HG02571 (cell line): ENCODE data around the gene WRAP73.

Experiments
- ATAC-seq: cut with Tn5 transposase; IDR thresholded peaks from one replicate; pipeline ENCODE4 v1.9.1; 2021; ENCODE audit warnings: mild to moderate bottlenecking, moderate library complexity; ENCODE audit not compliant: unreplicated experiment

Gene WRAP73

DNA sequence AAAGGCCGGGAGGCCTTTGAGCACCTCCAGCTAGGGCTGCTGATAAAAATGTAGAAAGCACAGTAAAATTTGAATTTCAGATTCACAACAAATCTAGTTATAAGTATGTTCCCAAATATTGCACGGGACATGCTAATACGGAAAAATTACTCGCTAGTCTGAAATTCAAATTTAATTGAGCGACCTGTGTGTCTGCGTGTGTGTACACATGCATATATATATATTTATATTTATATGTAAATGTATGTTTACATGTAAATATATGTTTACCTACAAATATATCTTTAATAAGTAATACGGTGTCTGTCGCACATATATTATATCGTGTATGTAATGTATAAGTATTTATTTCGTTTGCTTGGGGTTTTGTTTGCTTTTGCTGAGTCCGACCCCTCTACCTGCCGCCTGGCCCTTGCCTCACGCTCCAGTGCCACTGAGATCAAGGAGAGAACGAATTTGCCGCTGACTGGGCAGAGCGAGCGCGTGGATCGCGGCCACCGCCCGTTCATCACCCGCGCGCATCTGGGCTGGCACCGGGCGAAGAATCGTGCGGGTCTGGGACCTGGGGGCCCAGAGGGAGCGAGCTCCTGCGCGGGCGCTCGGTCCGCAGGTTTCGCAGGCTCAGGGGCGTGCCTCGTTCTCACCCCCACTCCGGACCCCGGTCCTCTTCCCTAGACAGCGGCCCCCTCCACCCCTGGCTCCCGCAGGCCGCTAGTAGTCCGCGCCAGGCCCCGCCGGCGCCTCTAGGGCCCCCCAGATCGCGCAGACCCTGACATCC, 534 bp upstream of the WRAP73 start:
- ATAC-seq = no peak

DNA sequence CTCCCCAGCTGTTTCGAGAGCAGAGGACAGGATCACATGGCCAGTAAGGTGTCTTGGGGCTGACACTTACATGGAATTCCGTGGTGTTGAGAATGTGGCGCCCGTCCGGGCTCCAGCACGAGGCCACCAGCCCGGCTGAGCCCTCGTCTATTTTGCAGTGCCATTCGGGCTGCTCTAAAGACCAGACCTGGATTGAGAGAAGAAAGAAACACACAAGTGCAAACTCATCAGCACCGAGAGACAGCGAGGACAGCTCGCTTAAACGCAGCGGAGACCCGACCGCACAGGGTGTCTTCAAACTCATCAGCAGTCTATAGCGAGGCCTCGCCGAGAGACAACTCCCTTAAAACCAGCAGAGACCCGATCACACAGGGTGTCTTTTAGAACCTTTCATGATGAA, 3.3 kb downstream of the WRAP73 start:
- no peak for ATAC-seq

DNA sequence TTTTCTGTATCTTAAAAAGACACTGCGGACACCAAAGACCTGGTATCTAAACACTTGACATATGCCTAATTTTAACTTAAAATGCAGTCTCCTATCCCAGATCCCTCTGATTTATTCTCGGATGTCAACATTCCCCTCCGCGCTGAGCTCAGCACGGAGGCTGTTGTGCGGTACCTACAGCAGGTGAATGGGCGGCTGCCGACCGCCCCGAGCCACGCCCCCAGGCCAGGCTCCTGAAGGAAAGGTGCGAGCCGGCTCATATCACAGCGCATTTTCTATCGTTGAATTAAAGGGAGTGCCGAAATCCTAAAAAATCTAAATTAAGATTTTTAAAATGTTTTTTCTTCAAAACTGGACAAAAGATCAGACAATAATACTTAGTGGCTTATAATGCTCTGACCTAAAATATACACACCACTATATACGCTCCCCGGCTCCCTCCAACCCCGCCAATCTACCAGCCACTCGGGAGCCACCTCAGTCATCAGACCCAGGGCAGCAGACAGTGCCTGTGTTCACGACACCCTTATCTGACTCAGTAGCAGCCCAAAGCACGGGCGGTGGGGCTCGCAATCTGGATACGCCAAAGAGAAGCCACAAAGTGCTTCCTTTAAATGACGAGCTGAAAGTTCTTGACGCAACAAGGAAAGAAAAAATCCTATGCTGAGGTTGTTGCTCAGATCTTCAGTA, 4.1 kb downstream of the WRAP73 start:
- no peak for ATAC-seq

DNA sequence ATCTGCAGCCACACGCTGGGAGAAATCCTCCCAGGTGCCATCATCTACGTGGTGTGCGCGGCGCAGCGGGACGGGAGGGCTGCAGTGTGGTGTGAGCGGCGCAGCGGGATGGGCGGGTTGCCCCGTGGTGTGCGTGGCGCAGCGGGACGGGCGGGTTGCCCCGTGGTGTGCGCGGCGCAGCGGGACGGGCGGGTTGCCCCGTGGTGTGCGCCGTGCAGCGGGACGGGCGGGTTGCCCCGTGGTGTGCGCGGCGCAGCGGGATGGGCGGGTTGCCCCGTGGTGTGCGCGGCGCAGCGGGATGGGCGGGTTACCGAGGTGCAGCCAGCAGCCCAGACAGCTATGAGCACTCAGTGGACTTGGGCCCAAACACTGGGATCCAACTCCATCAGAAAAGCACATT, 4.7 kb downstream of the WRAP73 start:
- ATAC-seq = no peak

DNA sequence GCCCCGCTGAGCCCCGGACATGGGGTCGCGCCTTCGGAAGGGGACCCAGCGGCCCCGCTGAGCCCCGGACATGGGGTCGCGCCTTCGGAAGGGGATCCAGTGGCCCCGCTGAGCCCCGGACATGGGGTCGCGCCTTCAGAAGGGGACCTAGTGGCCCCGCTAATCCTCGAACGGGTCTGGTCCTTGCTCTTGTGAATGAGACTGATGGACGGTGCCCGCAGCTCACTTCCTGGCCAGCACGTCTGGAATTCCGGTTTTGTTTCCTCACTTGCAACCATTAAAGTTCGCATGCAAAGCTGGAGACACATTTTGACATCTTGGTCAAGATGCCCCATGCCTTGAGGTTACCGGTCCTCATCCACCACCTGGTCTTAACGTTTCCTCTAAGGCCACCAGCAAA, 5.6 kb downstream of the WRAP73 start:
- ATAC-seq = no peak

DNA sequence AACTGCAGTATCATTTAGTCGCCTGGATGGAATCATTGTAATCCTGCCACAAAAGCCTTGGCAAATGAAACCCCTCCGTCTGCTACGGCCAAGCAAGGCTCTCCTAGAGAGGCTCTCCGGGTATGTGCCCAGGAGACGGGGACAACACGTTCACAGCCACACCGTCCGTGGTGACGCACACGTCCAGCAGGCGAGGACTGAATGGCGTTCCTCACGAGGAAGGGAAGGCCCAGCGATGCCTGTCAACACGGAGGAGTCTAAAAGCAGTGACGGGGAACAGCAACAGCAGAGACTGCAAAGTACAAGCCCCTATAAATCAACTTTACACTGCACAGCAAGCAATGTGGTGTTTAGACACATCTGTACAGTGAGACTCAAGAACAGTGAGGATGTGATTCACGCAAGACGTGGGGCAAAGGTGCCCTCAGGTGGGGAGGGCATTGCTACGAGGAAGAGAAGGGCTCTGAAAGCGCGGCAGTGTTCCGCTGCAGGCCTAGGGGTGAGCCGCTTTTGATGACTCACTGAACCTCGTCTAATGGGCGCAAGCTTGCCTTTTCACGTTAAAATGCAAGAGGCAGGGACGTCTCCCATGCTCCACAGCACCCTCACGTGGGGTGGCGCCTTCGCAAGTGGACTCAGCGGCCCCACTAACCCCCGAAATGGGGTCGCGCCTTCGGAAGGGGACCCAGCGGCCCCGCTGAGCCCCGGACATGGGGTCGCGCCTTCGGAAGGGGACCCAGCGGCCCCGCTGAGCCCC, 6.8 kb downstream of the WRAP73 start:
- no peak for ATAC-seq

DNA sequence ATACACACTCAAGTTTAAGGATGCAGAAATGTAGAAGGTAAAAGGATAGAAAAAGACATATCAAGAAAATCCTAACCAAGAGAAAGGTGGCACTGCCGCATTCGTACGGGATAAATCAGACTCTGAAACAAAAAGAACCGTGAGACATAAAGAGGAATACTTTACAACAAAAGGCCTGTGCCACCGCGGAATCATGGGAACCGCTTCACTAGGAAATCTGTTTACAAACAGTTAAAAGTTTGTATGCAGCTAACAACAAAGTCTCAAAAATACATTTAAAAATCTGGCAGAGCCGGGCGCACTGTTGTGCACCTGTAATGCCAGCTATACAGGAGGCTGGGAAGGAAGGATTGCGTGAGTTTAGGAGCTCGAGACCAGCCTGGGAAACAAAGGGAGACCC, 8.1 kb downstream of the WRAP73 start:
- no peak for ATAC-seq

DNA sequence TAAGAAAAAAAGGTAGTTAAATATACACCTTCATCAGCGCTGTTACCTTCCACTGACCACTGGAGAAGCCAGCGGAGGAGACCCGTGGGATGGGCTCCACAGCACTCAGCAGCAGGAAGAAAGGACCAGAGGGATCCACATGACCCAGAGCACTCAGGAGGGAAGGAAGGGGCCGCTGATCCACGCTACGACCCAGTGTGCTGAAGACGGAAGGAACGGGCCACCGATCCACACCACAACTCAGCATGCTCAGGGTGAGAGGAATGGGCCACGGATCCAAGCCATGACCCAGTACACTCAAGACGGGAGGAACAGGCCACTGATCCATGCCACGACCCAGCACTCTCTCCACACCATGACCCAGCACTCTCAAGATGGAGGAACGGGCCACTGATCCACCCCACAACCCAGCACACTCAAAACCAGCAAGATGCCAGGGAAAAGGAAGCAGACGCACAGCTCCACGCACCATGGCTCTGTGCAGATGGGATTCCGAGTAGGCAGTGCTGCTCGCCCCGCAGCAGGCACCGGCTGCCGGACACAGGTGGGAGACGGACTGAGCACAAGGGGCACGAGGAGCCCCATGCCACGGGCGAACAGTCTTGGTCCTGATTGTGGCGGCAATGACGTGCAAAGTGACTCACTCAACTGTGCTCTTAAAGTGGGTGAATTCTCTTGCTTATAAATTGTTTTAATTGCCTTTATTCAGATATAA, 8.7 kb downstream of the WRAP73 start:
- no peak for ATAC-seq

DNA sequence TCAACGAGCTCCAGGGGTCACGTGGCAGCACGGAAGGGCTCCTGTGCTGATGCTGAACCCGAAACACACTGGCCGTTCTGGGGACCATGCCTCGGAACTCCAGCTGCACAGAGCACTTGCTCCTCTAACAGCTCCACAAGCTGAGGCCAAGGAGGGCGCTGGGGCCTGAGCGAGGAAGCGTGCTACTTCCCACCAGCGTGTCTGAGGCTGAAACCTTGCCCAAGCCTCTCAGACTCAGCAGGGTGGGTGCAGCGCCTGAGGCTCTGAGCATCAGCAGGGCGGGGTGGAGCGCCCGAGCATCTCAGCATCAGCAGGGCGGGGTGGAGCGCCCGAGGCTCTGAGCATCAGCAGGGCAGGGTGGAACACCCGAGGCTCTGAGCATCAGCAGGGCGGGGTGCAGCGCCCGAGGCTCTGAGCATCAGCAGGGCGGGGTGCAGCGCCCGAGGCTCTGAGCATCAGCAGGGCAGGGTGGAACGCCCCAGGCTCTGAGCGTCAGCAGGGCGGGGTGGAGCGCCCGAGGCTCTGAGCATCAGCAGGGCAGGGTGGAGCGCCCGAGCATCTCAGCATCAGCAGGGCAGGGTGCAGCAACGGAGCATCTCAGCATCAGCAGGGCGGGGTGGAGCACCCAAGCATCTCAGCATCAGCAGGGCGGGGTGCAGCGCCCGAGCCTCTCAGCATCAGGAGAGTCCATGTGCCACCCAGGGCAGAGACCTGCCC, 9.6 kb downstream of the WRAP73 start:
- no peak for ATAC-seq

DNA sequence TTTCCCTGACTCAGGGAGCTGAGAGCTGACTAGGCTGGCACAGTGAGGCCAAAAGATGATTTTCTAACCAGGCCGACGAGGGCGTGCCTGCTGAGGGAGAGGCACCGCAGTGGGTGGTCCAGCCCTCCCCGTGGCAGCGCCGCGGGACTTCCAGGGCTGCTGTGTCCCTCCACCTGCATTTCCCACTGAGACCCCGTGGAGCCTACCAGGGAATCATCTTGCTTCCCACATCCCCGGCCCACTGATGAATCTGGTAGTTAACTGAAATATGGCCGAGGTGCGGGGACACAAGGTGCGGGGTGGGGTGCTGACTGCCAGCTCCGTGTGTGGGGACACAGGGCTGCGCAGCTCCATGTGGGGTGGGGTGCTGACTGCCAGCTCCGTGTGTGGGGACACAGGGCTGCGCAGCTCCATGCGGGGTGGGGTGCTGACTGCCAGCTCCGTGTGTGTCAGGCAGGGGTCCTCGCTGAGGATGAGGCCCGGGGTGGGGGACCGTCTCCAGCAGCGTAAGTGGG, 10.4 kb downstream of the WRAP73 start:
- ATAC-seq = no peak

DNA sequence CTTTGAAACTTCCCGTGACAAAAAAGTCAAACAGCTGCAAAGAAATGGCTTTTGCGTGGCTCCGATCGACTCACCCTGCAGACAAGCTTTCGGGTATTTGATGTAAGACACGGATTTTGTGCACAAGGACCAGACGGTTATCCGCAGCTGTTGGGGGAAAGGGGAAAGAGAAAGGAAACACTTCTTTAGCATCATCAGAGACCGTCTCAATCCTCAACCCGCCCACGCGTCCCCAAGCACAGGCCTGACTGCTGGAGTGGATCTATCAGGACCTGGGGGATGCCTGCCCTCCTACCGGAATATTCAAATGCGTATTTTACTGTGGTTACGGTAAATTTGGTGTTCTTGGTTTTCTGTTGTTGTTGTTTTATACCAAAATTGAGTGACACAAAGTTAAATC, 11.2 kb downstream of the WRAP73 start:
- ATAC-seq = no peak

DNA sequence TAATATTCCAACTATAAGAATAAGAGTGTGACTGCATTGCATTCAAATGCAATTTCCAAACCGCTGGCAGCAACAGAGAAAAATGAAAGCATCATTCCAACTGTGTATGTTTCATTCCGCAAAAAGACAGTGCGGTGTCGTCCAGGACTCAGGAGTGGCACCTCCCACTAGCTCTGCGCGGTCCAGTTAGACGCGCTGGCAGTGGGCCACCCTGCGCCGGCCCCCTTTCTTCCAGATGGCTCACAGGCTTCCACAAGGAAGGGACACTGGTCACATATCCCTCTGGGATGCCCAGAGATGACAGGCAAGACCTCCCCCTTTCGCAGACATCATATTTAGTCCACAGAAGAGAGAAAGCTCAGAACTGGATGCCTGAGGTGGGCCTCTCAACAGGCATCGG, 11.9 kb downstream of the WRAP73 start:
- ATAC-seq = no peak

DNA sequence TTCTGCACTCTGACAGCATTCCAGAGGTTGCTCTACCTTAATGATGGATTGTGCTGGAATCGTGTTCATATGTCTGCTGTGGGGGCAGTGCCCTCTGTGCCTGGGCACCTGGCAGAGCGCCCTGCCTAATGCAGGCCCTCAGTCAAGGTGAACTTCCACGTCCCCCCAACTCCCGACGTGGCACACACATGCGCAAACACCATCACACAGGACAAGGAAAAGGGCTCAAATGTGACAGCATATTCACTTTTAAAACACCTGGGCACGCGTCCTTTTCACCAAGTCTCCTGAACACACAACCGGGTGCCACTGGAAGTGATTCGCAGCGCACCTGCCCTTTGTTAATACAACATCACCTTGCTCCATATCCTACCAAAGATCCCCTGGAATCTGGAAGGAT, 13.4 kb downstream of the WRAP73 start:
- no peak for ATAC-seq

DNA sequence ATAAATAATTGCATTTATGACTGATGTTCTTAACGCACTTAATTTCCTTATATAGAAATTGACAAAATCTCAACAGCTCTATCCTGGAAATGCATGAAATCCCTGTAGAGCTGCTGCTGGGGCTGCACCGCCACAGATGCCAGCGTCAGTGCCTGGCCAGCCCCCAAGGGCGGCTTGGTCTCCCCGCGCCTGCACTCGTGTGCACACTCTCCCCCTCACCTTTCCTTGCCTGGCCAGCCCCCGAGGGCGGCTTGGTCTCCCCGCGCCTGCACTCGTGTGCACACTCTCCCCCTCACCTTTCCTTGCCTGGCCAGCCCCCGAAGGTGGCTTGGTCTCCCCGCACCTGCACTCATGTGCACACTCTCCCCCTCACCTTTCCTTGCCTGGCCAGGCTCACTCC, 13.8 kb downstream of the WRAP73 start:
- no peak for ATAC-seq

DNA sequence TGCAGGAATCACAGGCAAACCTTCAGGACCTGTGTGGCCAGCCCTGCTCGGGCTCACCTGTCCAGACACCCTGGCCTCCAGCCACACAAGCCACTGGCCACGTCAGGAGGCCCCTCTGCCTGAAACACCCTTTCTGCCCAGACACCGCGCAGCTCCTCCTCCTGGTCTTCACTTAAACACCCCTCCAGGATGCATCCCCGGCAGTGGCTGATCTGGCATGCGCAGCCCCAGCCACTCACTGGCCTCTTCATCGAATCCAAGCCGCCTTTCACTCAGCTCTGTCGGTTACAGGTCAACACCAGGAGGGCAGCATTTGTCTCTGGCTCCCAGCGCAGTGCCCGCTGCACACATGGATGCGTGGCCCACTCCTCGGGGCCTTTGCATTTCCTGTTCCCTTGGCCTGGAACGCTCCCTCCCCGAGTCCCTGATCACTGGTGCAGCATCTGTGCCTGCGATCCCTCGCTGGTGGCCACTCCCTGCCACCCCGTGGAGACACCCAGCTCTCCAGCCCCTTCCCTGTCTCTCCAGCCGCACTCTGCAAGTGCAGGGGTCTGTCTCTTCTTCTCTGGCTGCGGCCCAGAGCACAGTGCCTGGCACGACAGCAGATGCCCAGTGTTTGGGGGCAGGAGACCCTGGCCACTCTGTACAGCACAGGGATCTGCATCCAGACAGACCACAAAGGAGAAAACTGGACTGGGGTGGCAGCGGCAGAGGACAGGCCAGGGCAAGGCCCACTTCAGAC, 15.7 kb downstream of the WRAP73 start:
- no peak for ATAC-seq

DNA sequence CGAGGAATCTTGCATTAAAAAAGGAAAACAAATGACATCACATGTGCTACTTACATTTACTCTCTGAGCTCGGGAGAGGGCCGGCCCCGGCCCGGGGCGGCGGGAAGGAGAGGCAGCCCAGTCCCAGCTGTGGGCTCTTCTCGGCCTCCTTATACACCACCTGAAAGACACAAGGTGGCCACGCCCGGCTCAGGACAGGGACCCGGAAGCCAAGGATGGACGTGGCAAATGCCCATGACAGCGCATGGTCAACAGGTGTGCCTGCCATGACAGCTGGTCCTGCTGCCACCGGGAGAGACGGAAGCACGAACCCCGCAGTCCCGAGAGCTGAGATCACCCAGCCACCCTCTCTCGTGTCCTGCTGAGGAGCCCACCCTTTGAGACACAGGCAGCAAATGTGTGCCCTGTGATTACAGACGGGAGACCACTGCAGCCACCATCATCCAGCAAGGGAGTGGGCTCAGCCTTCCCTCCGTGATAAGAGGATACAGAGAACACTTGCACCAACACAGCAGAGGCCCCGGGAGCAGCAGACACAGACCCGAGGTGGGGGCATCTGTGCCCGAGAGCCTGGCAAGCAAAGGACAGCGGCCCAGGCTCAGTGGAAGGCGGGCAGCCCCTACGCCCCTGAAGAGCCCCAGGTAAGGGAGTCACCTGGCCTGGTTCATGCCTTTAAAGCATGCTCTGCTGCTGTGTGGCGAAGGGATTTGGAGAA, 16.4 kb downstream of the WRAP73 start:
- no peak for ATAC-seq

DNA sequence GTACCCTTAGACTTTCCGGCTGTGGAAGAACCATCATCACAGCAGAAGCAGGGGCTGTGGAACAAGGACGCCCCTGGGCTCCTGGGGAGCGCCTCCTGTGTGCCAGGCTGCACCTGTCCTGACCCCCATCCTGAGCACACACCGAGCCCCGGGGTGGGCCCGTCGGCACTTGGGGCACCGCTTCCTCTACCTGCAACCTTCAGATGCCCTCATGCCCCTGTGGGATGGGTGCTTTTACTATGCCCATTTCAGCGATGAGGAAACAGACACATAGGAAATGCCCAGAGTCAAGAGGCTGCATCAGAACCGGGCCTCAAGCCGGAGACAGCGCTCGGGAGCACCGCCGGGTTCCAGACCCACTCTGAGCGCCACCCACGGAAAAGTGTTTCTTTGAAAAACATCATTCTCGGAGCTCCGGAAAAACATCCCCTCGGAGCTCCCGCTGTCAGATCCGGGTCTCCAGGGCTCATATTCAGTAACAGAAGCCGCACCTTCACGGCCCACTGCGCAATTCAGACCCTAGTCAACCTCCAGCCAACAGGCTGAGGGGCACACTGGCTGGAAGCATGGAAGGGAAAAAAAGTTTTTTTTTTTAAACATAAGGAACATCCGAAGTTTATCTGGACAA, 17.1 kb downstream of the WRAP73 start:
- no peak for ATAC-seq

DNA sequence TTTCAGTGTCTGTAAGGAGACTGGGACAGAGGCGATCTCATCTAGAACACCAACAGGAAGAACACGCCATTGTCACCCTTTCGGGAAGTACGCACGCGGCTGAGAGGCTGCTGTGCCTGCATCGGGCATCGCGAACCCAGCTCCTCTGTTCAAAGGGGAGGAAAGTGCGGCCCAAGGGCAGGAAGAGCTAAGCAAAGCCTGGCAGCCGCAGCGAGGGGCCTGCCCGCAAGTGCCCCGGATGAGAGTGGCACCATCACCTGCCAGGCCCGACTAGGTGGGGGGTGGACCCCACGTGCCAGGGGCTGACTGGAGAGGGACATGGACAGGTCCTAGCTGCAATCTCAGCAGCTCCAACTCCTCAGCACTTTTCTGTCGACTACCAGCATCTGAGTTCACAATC, 17.6 kb downstream of the WRAP73 start:
- no peak for ATAC-seq
